ENCODE measurements around the gene SDCBP2. TPM values are rescaled to one million over a fixed set of nuclear protein-coding genes. Genes with fewer than 3 reads are reported as not detected.
"Not testable (repeated sequence)": the region's sequence is repeated elsewhere in the genome, so short reads cannot be mapped to it uniquely, and the experiment has no call there.

SDCBP2 gene
- total RNA-seq, 2 donors from 2014 or later, result 1.8 to 14.3 TPM

DNA sequence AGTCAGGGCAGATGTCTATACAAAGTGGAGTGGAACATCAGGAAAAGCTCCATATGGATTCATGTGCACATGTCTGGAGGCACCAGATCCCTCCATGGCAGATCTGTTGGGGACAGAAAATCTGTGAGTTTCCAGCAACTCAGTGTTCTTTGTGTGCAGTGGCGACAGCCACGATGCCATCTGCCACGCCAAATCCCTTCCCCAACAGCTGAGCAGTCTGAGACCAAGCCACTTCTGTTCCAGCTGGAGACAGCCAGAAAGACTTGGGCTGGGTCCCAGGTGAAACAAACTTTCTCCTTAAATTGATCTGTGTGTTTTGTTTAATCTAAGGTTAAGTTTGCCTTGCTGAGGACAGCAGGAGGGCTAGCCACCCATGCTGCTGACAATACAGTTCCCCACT, 41.0 kb upstream of the SDCBP2 start:
- Mint-ChIP-seq H3K9me3 (no peaks in the 10 kb centered on the region), H3K36me3 (ENCODE audit: low read depth) (peaks cover 100% of the 10 kb centered on the region), H3K27me3 (no peaks in the 10 kb centered on the region), H3K4me3 (no peak overlapping the region), H3K27ac (no peak overlapping the region), H3K4me1 (peaks cover 13% of the 10 kb centered on the region)
- ATAC-seq (replicated peaks), result no peak

DNA sequence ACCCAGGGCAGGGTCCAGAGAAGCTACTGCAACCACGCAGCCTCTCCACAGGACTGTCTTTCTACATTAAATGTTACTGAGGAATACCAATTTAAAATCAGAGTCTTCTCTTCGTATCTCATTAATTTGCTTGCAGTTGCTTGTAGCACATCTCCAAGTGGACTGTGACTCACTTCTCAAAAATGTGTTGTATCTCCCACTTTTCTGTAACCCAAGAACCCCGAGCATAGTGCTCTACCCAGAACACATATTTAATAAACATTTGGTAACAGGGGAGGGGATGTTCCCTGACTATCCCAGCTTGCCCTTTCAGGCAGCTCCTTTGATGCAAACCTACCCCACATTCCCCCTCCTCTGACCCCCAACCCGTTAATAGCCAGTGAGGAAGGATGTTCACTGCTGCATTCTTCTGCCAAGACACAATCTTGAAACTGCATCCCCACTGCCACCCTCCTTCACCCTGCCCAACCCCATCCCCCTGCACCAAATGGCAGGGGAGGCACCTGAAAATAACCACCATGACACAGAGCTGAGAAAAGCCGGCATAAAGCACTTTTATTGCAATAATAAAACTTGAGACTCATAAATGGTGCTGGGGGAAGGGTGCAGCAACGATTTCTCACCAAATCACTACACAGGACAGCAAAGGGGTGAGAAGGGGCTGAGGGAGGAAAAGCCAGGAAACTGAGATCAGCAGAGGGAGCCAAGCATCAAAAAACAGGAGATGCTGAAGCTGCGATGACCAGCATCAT, 39.7 kb upstream of the SDCBP2 start:
- H3K27me3 Mint-ChIP-seq, result no peaks in the 10 kb centered on the region
- peaks cover 97% of the 10 kb centered on the region for H3K36me3 Mint-ChIP-seq (ENCODE audit: low read depth)
- peak overlapping the region; percentile 59 for H3K27ac Mint-ChIP-seq
- H3K4me1 Mint-ChIP-seq, result peaks cover 24% of the 10 kb centered on the region
- H3K9me3 Mint-ChIP-seq, result no peaks in the 10 kb centered on the region
- H3K4me3 Mint-ChIP-seq, result no peak overlapping the region
- ATAC-seq (replicated peaks), result no peak

DNA sequence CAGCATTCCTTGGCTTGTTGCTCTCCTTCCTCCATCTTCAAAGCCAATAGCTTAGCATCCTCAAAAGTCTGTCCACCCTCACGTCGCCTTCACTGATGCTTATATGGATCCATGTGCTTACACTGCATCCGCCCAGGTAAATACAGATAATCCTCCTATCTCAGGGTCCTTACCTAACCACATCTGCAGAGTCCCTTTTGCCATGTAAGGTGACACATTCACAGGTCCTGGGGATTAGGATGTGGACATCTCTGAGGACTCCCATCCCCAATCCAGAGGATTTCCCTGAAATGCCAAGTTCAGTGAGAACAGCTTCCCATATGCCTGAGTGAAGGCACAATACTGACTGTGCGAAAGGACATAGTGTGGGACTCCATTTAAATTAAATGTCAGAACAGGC, 38.5 kb upstream of the SDCBP2 start:
- Mint-ChIP-seq H3K27me3 (no peaks in the 10 kb centered on the region), H3K36me3 (ENCODE audit: low read depth) (peaks cover 97% of the 10 kb centered on the region), H3K27ac (peak overlapping the region; percentile 59), H3K9me3 (no peaks in the 10 kb centered on the region), H3K4me3 (no peak overlapping the region), H3K4me1 (peaks cover 32% of the 10 kb centered on the region)
- ATAC-seq (replicated peaks), result no peak

DNA sequence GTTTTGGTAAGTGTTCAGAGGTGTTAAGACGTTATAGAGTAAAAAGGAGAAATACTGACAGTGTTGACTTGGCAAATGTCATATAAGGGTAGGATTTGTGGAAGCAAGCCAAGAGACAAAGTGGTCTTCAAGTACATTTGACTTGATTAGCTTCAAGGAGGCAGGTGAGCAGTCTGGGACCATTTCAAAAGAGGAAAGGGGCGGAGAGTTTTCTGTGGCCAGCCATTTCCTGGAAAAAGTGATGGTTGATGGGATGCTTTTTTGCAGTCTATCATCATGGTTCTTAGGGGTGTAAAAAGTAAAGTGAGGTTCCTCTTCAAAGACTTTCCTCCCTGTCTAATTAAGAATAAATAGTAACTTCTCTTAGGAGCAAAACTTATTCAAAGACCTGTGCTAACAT, 35.2 kb upstream of the SDCBP2 start:
- Mint-ChIP-seq H3K4me3 (peak overlapping the region; percentile 46), H3K36me3 (ENCODE audit: low read depth) (peaks cover 97% of the 10 kb centered on the region), H3K27ac (peak overlapping the region; percentile 50), H3K27me3 (no peaks in the 10 kb centered on the region), H3K4me1 (peaks cover 61% of the 10 kb centered on the region), H3K9me3 (no peaks in the 10 kb centered on the region)
- no peak for ATAC-seq (replicated peaks)

DNA sequence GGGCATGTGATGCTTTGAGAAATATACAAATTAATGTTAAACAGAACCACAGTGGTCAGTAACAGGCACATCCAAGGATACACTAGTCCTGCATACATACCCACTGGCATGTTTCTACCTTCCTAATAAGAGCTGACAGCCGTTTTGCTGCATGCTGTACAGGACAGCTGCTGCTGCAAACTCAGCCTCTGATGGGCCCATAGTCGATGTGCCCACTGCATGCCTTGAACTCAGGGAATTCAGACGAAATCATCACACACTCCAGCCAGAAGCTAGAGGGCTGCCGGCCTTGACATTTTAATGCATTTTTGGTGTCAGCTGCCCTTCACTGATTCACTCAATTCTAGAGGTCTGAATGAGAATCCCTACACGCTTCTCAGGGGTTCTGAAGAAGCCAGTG, 34.6 kb upstream of the SDCBP2 start:
- H3K4me1 Mint-ChIP-seq, result peaks cover 66% of the 10 kb centered on the region
- H3K4me3 Mint-ChIP-seq, result peak overlapping the region; percentile 46
- no peaks in the 10 kb centered on the region for H3K9me3 Mint-ChIP-seq
- peak overlapping the region; percentile 50 for H3K27ac Mint-ChIP-seq
- peaks cover 96% of the 10 kb centered on the region for H3K36me3 Mint-ChIP-seq (ENCODE audit: low read depth)
- no peaks in the 10 kb centered on the region for H3K27me3 Mint-ChIP-seq
- no peak for ATAC-seq (replicated peaks)

DNA sequence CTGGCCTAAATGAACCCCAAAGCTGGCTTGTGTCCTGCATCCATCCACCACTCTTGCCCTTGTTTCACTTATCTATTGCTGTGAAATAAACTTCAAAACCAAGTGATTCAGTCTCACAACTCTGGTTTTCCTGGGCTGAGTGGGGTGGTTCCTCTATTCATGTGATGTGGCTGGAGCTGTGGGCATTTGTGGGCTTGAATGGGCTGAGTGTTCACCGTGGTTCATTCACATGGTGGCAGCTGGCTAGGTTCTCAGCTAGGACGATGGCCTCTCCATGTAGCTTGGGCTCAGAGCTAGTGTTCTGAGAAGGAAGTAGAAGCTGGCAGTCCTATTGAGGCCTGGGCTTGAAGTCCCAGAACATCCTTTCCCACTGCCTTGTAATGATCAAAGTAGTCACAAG, 33.5 kb upstream of the SDCBP2 start:
- no peaks in the 10 kb centered on the region for H3K27me3 Mint-ChIP-seq
- ATAC-seq (replicated peaks), result peak; percentile 25
- no peaks in the 10 kb centered on the region for H3K9me3 Mint-ChIP-seq
- H3K27ac Mint-ChIP-seq, result peak overlapping the region; percentile 50
- peak overlapping the region; percentile 46 for H3K4me3 Mint-ChIP-seq
- H3K36me3 Mint-ChIP-seq (ENCODE audit: low read depth), result peaks cover 92% of the 10 kb centered on the region
- H3K4me1 Mint-ChIP-seq, result peaks cover 77% of the 10 kb centered on the region

DNA sequence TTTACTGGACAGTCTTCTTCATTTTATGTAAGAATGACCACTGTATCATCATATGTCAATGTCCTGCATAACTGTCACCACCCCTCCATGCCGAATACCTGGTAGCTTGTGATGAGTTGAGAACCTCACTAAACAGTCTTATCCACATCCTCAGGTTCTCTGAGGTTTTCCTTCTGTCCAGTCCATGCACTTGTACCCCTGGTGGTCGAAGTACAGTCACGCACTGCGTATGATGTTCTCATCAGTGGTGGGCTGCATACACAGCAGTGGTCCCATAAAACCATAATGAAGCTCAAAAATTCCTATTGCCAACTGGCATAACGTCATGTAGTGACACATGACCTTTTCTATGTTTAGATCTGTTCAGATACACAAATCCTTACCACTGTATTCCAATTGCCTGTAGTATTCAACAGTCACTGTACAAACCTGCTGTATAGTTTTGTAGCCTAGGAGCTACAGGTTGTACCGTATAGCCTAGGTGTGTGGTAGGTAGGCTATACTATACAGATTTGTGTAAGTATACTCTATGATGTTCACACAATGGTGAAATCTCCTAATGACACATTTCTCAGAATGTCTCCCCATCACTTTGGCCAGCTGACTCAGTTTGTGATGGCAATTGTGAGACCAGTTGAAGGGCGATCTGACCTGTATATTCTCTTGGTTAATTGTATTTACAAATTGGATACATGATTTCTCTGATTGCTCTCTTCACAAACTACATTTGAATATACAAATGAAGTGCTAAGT, 31.3 kb upstream of the SDCBP2 start:
- H3K27me3 Mint-ChIP-seq, result no peaks in the 10 kb centered on the region
- H3K27ac Mint-ChIP-seq, result peak overlapping the region; percentile 89
- peaks cover 86% of the 10 kb centered on the region for H3K36me3 Mint-ChIP-seq (ENCODE audit: low read depth)

DNA sequence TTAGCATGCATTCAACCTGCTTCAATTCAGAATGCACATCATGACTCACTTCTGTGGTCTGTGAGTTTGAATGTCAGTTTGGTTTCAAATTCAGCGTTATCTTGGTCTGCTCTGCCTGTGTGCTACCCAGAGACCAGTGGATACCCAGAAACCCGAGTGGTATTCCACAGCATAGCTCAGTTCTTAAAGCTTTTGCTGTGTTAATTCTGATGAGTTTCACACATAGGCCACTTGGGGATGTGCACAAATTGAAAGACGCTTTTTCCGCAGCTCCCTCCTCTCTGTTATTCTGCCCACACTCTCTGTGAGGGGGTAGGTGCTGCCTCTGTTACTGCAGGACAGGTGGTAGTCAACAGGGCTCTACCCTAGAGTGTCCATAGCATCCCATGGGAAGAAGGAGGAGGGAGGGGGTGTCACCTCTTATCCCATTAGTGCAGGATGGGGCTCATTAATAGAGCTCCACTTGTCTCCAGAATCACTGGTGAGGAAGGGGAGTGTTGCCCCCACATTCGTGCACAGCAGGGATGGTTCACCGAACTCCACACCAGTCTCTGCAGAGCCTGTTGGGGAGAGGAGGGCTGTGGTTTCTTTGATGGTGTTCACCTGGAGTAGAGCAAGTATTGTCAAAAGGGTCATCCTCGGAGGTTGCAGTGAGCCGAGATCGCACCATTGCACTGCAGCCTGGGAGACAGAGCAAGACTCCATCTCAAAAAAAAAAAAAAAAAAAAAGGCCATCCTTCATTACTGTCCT, 29.2 kb upstream of the SDCBP2 start:
- H3K27me3 Mint-ChIP-seq, result no peaks in the 10 kb centered on the region
- peaks cover 56% of the 10 kb centered on the region for H3K4me1 Mint-ChIP-seq
- H3K4me3 Mint-ChIP-seq, result peak overlapping the region; percentile 63
- H3K27ac Mint-ChIP-seq, result peak overlapping the region; percentile 71
- H3K36me3 Mint-ChIP-seq (ENCODE audit: low read depth), result peaks cover 89% of the 10 kb centered on the region
- ATAC-seq (replicated peaks), result peak; percentile 92
- H3K9me3 Mint-ChIP-seq, result no peaks in the 10 kb centered on the region

More for the DNA sequence above, 31.3 kb upstream of the SDCBP2 start:
- Mint-ChIP-seq H3K4me1 (peaks cover 77% of the 10 kb centered on the region), H3K9me3 (no peaks in the 10 kb centered on the region), H3K4me3 (peak overlapping the region; percentile 63)
- ATAC-seq (replicated peaks), result peak; percentile 54

DNA sequence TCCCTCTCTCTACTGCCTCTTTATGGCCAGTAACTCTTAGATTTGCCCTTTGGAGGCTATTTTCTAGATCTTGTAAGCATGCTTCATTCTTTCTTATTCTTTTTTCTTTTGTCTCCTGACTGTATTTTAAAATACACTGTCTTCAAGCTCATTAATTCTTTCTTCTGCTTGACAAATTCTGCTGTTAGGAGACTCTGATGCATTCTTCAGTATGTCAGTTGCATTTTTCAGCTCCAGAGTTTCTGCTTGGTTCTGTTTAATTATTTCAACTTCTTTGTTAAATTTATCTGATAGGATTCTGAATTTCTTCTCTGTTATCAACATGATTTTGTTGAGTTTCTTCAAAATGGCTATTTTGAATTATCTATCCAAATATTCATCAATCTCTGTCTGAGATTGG, 25.0 kb upstream of the SDCBP2 start:
- peaks cover 31% of the 10 kb centered on the region for H3K4me1 Mint-ChIP-seq
- H3K27me3 Mint-ChIP-seq, result no peaks in the 10 kb centered on the region
- H3K4me3 Mint-ChIP-seq, result no peak overlapping the region
- peaks cover 11% of the 10 kb centered on the region for H3K9me3 Mint-ChIP-seq
- H3K36me3 Mint-ChIP-seq (ENCODE audit: low read depth), result peaks cover 83% of the 10 kb centered on the region
- no peak overlapping the region for H3K27ac Mint-ChIP-seq
- ATAC-seq (replicated peaks), result no peak

DNA sequence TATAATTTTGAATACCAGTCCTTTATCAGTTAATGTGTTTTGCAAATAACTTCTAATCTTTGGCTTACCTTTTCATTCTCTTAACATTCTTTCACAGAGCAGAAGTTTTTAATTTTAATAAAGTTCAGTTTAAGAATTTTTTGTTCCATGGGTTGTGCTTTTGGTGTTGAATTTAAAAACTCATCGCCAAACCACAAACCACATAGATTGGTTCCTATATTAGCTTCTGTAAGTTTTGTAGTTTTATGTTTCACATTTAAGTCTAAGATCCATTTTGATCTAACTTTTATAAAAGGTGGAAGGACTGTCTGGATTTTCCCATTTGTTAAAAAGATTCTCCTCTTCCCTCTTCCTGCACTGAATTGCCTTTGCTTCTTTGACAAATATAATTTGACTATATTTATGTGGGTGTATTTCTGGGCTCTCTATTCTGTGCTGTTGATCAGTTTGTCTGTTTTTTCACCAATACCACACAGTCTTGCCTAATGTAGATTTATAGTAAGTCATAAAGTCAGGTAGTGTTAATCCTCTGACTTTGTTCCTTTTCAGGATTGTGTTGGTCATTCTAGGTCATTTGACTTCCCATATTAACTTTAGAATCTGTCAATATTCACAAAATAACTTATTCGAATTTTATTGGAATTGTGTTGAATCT, 17.5 kb upstream of the SDCBP2 start:
- ATAC-seq (replicated peaks), result no peak

DNA sequence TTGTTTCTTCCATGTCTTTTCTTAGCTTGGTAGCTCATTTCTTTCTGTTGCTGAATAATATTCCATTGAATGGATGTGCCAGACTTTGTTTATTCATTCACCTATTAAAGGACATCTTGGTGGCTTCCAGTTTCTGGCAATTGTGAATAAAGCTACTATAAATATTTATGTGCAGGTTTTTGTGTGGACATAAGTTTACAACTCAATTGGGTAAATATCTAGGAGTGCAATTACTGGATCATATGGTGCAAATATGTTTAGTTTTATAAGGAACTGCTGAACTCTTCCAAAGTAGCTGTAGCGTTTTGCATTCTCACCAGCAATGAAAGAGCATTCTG, 16.8 kb upstream of the SDCBP2 start:
- no peak for ATAC-seq (replicated peaks)
- peaks cover 8% of the 10 kb centered on the region for H3K9me3 Mint-ChIP-seq
- H3K36me3 Mint-ChIP-seq (ENCODE audit: low read depth), result peaks cover 12% of the 10 kb centered on the region
- H3K27ac Mint-ChIP-seq, result no peak overlapping the region
- no peak overlapping the region for H3K4me3 Mint-ChIP-seq
- H3K4me1 Mint-ChIP-seq, result peaks cover 11% of the 10 kb centered on the region
- no peaks in the 10 kb centered on the region for H3K27me3 Mint-ChIP-seq

More for the DNA sequence above, 17.5 kb upstream of the SDCBP2 start:
- Mint-ChIP-seq H3K4me1 (peaks cover 11% of the 10 kb centered on the region), H3K27ac (no peak overlapping the region), H3K27me3 (no peaks in the 10 kb centered on the region), H3K4me3 (no peak overlapping the region), H3K9me3 (peaks cover 8% of the 10 kb centered on the region), H3K36me3 (ENCODE audit: low read depth) (peaks cover 19% of the 10 kb centered on the region)

DNA sequence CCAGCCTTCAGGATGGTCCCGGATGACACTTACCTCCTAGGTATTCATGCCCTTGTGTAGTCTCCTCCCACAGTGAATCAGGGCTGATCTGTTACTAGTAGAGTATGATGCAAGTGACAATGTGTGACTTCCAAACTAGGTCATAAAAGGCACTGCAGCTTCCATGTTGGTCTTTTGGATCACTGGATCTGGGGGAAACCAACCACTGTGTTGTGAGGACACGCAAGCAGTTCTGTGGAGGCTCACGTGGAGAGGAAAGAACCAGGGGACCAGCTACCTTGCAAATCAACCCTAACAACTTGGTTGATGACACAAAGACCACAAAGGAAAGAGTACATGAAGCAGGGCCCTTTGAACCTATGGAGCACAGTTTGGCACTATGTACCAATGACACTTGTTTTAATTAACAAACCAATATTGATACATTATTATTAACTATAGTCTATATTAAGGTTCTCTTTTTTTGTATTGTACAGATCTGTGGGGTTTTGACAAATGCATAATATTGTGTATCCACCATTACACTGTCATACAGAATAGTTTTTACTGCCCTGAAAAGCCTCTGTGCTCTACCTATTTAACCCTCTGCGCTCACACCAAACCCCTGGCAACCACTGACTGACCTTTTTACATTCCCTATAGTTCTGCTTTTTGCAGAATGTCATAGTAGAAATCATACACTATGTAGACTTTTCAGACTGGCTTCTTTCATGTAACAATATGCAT, 16.3 kb upstream of the SDCBP2 start:
- peaks cover 11% of the 10 kb centered on the region for H3K4me1 Mint-ChIP-seq

DNA sequence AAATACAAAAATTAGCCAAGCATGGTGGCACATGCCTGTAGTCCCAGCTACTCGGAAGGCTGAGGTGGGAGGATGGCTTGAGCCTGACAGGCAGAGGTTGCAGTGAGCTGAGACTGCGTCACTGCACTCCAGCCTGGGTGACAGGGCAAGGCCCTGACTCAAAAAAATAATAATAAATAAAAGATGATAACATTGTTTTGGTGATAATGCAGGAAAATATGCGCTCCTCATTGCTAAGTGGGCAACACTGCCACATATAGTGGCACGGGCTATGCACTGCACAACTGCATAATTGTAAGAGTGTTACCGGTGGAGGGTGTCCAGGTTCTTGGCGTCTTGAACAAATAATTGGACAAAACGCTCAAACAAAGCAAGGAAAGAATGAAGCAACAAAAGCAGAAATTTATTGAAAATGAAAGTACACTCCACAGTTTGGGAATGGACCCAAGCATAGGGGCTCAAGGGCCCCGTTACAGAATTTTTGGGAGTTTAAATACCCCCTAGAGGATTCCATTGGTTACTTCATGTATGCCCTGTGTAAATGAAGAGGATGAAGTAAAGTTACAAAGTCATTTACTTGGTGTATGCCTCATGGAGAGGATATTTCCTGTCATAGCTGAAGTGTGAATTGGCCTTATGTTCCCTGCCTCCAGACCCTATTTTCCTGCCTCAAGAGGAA, 14.6 kb upstream of the SDCBP2 start:
- not testable (repeated sequence) for H3K27ac Mint-ChIP-seq; H3K27me3 Mint-ChIP-seq; H3K9me3 Mint-ChIP-seq; H3K4me3 Mint-ChIP-seq; ATAC-seq (replicated peaks); H3K36me3 Mint-ChIP-seq (ENCODE audit: low read depth)
- peaks cover 11% of the 10 kb centered on the region for H3K4me1 Mint-ChIP-seq

More for the DNA sequence above, 16.3 kb upstream of the SDCBP2 start:
- ATAC-seq (replicated peaks), result peak; percentile 26
- Mint-ChIP-seq H3K27ac (no peak overlapping the region), H3K27me3 (no peaks in the 10 kb centered on the region), H3K9me3 (peaks cover 8% of the 10 kb centered on the region), H3K4me3 (no peak overlapping the region), H3K36me3 (ENCODE audit: low read depth) (peaks cover 7% of the 10 kb centered on the region)

Measured in activated T-helper 17 cell treated with anti-CD3 and anti-CD28 coated beads, Interleukin-2, amount 50 U/mL, for 72 hours (primary cell).